ENCODE data around the gene APC. TPM values are rescaled to one million over a fixed set of nuclear protein-coding genes. Genes with fewer than 3 reads are reported as not detected.

APC gene
- total RNA-seq, 1 experiment from 2014 or later = 24.0 TPM

GRCh38 chr5:112849912-112850311 is 112.2 kb downstream of the APC start:
- no TSS peak for BruUV-seq (replicated peaks)
- ChIA-PET POLR2A (no interaction called here), CTCF (no interaction called here), RAD21 (ENCODE audit: low non-redundant PET in 1 of 2, low total read pairs in 2 of 2, uncharacterized antibody in 2 of 2, unreplicated experiment in 2 of 2) (no interaction called here)
- Histone ChIP-seq H3K4me1 (ENCODE audit: control insufficient read depth in 1 of 2, insufficient read depth in 2 of 2, low read length in 2 of 2) (peaks cover 0 to 4% of the 10 kb centered on the region in 2 experiments; a peak in 1 of 4 replicates), H3K4me2 (ENCODE audit: low read length) (no peak overlapping the region), H2AFZ (ENCODE audit: low read depth, low read length, poor library complexity, severe bottlenecking) (no peak overlapping the region), H3K4me3 (replicated peaks in 1 of 2; ENCODE audit: low read depth in 1 of 2, low read length in 2 of 2) (no peak overlapping the region), H3K9me2 (ENCODE audit: insufficient read depth) (no peaks in the 10 kb centered on the region), H3K27ac (ENCODE audit: low read depth, low read length) (no peak overlapping the region), H3K9me3 (ENCODE audit: control insufficient read depth in 1 of 2, insufficient read depth in 1 of 2, low read depth in 1 of 2, low read length in 2 of 2) (no peaks in the 10 kb centered on the region), H3K36me3 (ENCODE audit: control insufficient read depth in 1 of 2, insufficient read depth in 2 of 2, low read length in 2 of 2) (no peaks in the 10 kb centered on the region), H3K9ac (ENCODE audit: low read length) (no peak overlapping the region), H3K27me3 (ENCODE audit: insufficient read depth, low read length) (no peaks in the 10 kb centered on the region), H4K20me1 (ENCODE audit: insufficient read depth) (no peaks in the 10 kb centered on the region), H3K79me2 (ENCODE audit: insufficient read depth, low read length) (no peaks in the 10 kb centered on the region)
- intact Hi-C loops (cut with micrococcal nuclease) = loop anchor here (5.0 to 10.0 kb wide), 2 partner anchors 298 to 655 kb away; no protein-coding TSS in a partner anchor
- ATAC-seq = no peak
- DNase-seq (ENCODE audit: low read depth, low spot score) = no peak
- TF ChIP-seq MAX (IDR thresholded peaks at IDR 0.05) = no peak

- Histone ChIP-seq H3K36me3 (ENCODE audit: control insufficient read depth in 1 of 2, insufficient read depth in 2 of 2, low read length in 2 of 2) (no peaks in the 10 kb centered on the region), H3K27me3 (ENCODE audit: insufficient read depth, low read length) (no peaks in the 10 kb centered on the region), H3K4me1 (ENCODE audit: control insufficient read depth in 1 of 2, insufficient read depth in 2 of 2, low read length in 2 of 2) (no peaks in the 10 kb centered on the region), H3K4me2 (ENCODE audit: low read length) (no peak overlapping the region), H3K9me2 (ENCODE audit: insufficient read depth) (no peaks in the 10 kb centered on the region), H3K27ac (ENCODE audit: low read depth, low read length) (no peak overlapping the region), H3K9me3 (ENCODE audit: control insufficient read depth in 1 of 2, insufficient read depth in 1 of 2, low read depth in 1 of 2, low read length in 2 of 2) (no peaks in the 10 kb centered on the region), H3K79me2 (ENCODE audit: insufficient read depth, low read length) (no peaks in the 10 kb centered on the region), H4K20me1 (ENCODE audit: insufficient read depth) (no peaks in the 10 kb centered on the region), H3K4me3 (replicated peaks in 1 of 2; ENCODE audit: low read depth in 1 of 2, low read length in 2 of 2) (no peak overlapping the region), H3K9ac (ENCODE audit: low read length) (no peak overlapping the region), H2AFZ (ENCODE audit: low read depth, low read length, poor library complexity, severe bottlenecking) (no peak overlapping the region)
- no TSS peak for BruUV-seq (replicated peaks)
- intact Hi-C loops (cut with micrococcal nuclease) = no loop called here
- ChIA-PET POLR2A (no interaction called here), CTCF (no interaction called here), RAD21 (ENCODE audit: low non-redundant PET in 1 of 2, low total read pairs in 2 of 2, uncharacterized antibody in 2 of 2, unreplicated experiment in 2 of 2) (no interaction called here)
- ATAC-seq (no peak), DNase-seq (ENCODE audit: low read depth, low spot score) (no peak)
- TF ChIP-seq YY1 (IDR thresholded peaks at IDR 0.05; ENCODE audit: extremely low read depth, insufficient replicate concordance, low read depth, low read length) (no peak), ATF3 (IDR thresholded peaks at IDR 0.05) (no peak), CEBPB (IDR thresholded peaks at IDR 0.05; ENCODE audit: low read depth) (no peak), EGR1 (IDR thresholded peaks at IDR 0.05; ENCODE audit: low read depth) (no peak), SP1 (IDR thresholded peaks at IDR 0.05; ENCODE audit: low read depth) (no peak), ZFX (IDR thresholded peaks at IDR 0.05) (no peak), CTCF (IDR thresholded peaks at IDR 0.05 in 2 of 3, conservative IDR thresholded peaks at IDR 0.05 in 1 of 3; ENCODE audit: borderline replicate concordance in 1 of 3, insufficient read depth in 1 of 3, low read depth in 2 of 3, low read length in 2 of 3) (no peak), EZH2phosphoT487 (IDR thresholded peaks at IDR 0.05; ENCODE audit: borderline replicate concordance) (no peak), ZNF274 (IDR thresholded peaks at IDR 0.05; ENCODE audit: low read depth, low read length) (no peak), MAX (IDR thresholded peaks at IDR 0.05) (no peak), CBX3 (IDR thresholded peaks at IDR 0.05; ENCODE audit: low read depth) (no peak), ZBTB33 (IDR thresholded peaks at IDR 0.05; ENCODE audit: extremely low read depth, insufficient replicate concordance, low read length) (no peak), FOSL1 (IDR thresholded peaks at IDR 0.05; ENCODE audit: low read depth) (no peak), ELF1 (IDR thresholded peaks at IDR 0.05; ENCODE audit: borderline replicate concordance, low read depth) (no peak), POLR2A (IDR thresholded peaks at IDR 0.05; ENCODE audit: borderline replicate concordance, extremely low read depth, insufficient read depth, insufficient read length) (no peak), RAD21 (IDR thresholded peaks at IDR 0.05; ENCODE audit: low read depth) (no peak)
Measured at GRCh38 chr5:112854651-112855050, 117.0 kb downstream of the APC start.
